ENCODE results near the gene RGPD6. TPM values are rescaled to one million over a fixed set of nuclear protein-coding genes. Genes with fewer than 3 reads are reported as not detected.
"Not testable (repeated sequence)": the region's sequence is repeated elsewhere in the genome, so short reads cannot be mapped to it uniquely, and the experiment has no call there.

RGPD6 gene
- total RNA-seq, 1 donor from 2014 or later: 115 TPM

DNA sequence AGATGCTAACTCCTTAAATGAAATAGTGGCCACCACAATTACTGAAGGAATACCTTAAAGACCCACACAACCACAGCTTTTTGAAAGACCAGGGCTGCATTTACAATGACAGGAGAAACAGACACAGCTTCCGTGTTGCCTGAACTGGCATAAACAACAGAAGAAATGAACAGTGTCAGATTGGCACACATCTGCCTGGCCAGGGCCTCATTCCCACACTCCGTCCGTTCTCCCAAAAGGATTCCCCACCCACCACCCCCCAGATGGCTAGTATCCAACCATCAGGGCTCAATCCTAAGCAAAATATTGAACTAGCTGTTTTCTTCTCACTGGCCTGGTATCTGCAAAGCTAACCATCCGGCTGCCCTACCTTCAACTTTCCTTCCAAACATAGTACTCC, 96.9 kb downstream of the RGPD6 start:
- not testable (repeated sequence) for DNase-seq

DNA sequence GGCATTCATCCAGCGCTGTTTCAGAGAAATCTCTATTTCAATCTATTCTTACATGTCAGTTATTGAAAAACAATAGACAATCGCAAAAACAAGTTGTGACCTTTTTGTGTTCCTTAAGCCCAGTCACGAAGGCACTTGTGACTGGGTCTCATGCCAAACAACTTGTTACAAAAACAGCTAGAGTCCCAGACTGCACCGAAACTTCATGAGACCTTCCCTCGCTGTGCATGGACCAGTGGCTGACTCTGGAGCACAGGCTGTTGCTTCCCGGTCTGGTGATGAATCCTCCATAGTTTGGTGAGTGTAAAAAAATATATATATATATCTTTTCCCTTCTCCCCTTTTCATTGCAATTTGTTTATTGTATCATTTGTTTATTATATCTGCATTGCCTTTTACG, 99.7 kb downstream of the RGPD6 start:
- DNase-seq: not testable (repeated sequence)

GRCh38 chr2:110476952-110477351, 100.1 kb downstream of the RGPD6 start:
- not testable (repeated sequence) for DNase-seq

DNA sequence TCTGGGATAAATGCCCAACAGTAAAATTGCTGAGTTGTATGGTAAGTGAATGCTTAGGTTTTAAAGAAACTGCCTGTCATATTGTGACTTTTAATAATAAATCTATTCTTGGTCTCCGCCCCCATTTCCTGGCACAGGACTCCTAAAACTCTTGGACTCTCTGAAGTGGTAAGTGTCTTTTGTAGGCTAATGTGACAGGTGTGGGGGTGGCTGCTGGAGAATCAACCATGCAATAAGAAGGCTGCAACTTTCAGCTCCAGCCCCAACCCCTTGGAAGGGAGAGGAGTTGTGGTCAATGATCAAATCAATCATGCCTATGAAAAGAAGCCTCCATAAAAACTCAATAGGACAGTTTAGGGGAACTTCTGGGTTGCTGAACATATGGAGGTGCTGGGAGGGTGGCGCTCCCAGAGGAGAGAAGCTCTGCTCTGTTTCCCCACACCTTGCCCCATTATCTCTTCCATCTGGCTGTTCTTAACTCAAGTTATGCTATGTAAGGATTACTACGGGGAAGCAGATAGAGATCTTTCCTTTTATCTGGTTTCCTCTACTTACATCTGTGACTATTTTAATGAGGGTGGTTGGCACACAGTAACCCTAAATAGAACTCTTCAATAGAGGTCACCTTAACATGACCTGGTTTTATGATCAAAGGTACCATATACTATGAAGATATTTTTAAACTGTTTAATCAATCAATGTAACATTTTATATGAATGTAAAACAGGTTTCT, 101.2 kb downstream of the RGPD6 start:
- DNase-seq: not testable (repeated sequence)

GRCh38 chr2:110474898-110475297, 102.1 kb downstream of the RGPD6 start:
- not testable (repeated sequence) for DNase-seq

- not testable (repeated sequence) for DNase-seq
Measured at GRCh38 chr2:110473059-110473358, 104.0 kb downstream of the RGPD6 start.

GRCh38 chr2:110472171-110473058, 104.6 kb downstream of the RGPD6 start, which contains the start of gene LIMS4:
Gene LIMS4 (minus strand): TSS chr2:110472816. CDS start chr2:110472778, 38 bp downstream.
- not testable (repeated sequence) for DNase-seq

DNA sequence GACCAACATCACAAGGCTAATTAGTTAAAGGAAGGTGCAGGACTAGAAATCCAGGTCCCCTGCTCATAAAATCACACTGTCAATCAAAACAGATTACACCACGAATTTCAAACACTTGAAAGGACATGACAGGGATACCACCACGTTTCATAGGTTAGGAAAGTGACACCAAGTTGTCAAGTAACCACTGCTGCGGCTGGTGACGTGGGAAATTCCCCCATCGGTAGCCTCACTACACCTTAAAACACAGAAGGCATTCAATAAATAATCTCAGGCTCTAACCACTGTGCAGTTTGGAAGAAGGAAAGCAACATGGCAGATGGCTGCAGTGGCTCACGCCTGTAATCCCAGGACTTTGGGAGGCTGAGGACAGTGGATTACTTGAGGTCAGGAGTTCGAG, 108.1 kb downstream of the RGPD6 start:
- not testable (repeated sequence) for DNase-seq

GRCh38 chr2:110465312-110465711, 111.7 kb downstream of the RGPD6 start:
- not testable (repeated sequence) for DNase-seq

Small RNAs within 50 kb of the gene (small RNA-seq; reads per million reads assigned to genes)
- not detected for gene AC108938.1

Other genes with a start within 250 kb of the RGPD6 start
- gene LIMS4, start 104.4 kb downstream of the RGPD6 start, total RNA-seq: 0.31 TPM
- 7.8 TPM for gene BUB1, start 100.8 kb upstream of the RGPD6 start, total RNA-seq
- not detected for gene ACOXL, start 155.4 kb upstream of the RGPD6 start, total RNA-seq